CD14-positive monocyte (primary cell): ENCODE measurements around the gene ATP6V0A4. TPM values are rescaled to one million over a fixed set of nuclear protein-coding genes. Genes with fewer than 3 reads are reported as not detected.

ENCODE experiments used
- DNase-seq, 3 donors: peaks; one replicate each; pipeline ENCODE4 v3.0.0-alpha.2; 2011 to 2022
- H2AFZ ChIP-seq: 2 replicates; pipeline ENCODE4 v1.6.0; 2012; ENCODE audit warnings: mild to moderate bottlenecking, low read depth, low read length, inconsistent platforms; ENCODE audit not compliant: insufficient read depth, poor library complexity, severe bottlenecking
- H3K27ac ChIP-seq, 2 donors: 1 replicate in 1 of 2; 2 replicates in 1 of 2; pipeline ENCODE4 v1.5.1; 2012 to 2013; ENCODE audit warnings: low read length in 2 of 2, control low read depth in 1 of 2, inconsistent platforms in 1 of 2, low read depth in 1 of 2, mild to moderate bottlenecking in 1 of 2
- H3K27me3 ChIP-seq, 2 donors: one replicate each; pipeline versions ENCODE4 v1.6.0 to v1.6.1; 2011 to 2013; ENCODE audit warnings: low read length in 2 of 2; ENCODE audit not compliant: control insufficient read depth in 2 of 2, insufficient read depth in 2 of 2
- H3K36me3 ChIP-seq, 2 donors: replicated peaks in 1 of 2; 1 replicate in 1 of 2; 2 replicates in 1 of 2; pipeline versions ENCODE4 v1.5.1 to v1.6.1; 2012 to 2013; ENCODE audit warnings: low read length in 2 of 2, control low read depth in 1 of 2, inconsistent platforms in 1 of 2, mild to moderate bottlenecking in 1 of 2; ENCODE audit not compliant: insufficient read depth in 2 of 2, control insufficient read depth in 1 of 2
- H3K4me1 ChIP-seq, 2 donors: 1 replicate in 1 of 2; 2 replicates in 1 of 2; pipeline versions ENCODE4 v1.5.1 to v1.6.1; 2012 to 2013; ENCODE audit warnings: low read length in 2 of 2, control low read depth in 1 of 2, inconsistent platforms in 1 of 2, mild to moderate bottlenecking in 1 of 2, moderate library complexity in 1 of 2; ENCODE audit not compliant: insufficient read depth in 2 of 2, control insufficient read depth in 1 of 2
- H3K4me2 ChIP-seq: replicated peaks from 2 replicates; pipeline ENCODE3; 2012; ENCODE audit warnings: low read length, moderate library complexity, mild to moderate bottlenecking; ENCODE audit not compliant: poor library complexity, severe bottlenecking; ENCODE audit errors: extremely low read depth
- H3K4me3 ChIP-seq, 3 experiments: fragments of 200-600 bp in 1 of 3; sonication (generic) in 1 of 3; replicated peaks in 1 of 3; 1 replicate in 2 of 3; 2 replicates in 1 of 3; pipeline ENCODE4 v1.5.1; 2011 to 2013; ENCODE audit warnings: low read length in 3 of 3, mild to moderate bottlenecking in 3 of 3, control low read depth in 2 of 3, low read depth in 2 of 3, inconsistent platforms in 1 of 3, moderate library complexity in 1 of 3
- H3K79me2 ChIP-seq: 2 replicates; pipeline ENCODE4 v1.6.0; 2012; ENCODE audit warnings: mild to moderate bottlenecking, control low read depth, inconsistent platforms, low read length, moderate library complexity; ENCODE audit not compliant: insufficient read depth
- H3K9ac ChIP-seq: 2 replicates; pipeline ENCODE4 v1.6.0; 2017; ENCODE audit warnings: low read length, mild to moderate bottlenecking; ENCODE audit not compliant: insufficient read depth, poor library complexity, severe bottlenecking
- H3K9me3 ChIP-seq, 2 donors: replicated peaks in 1 of 2; 1 replicate in 1 of 2; 2 replicates in 1 of 2; pipeline versions ENCODE4 v1.5.1 to v1.6.1; 2012 to 2013; ENCODE audit warnings: low read length in 2 of 2, control low read depth in 1 of 2; ENCODE audit not compliant: control insufficient read depth in 1 of 2, insufficient read depth in 1 of 2
- H4K20me1 ChIP-seq: 2 replicates; pipeline ENCODE4 v1.6.0; 2012; ENCODE audit warnings: mild to moderate bottlenecking, low read length, control low read depth, moderate library complexity; ENCODE audit not compliant: insufficient read depth
- H3K27ac Mint-ChIP-seq, 7 donors: one replicate each; pipeline ENCODE4 v1.8.0; 2020; ENCODE audit warnings: mild to moderate bottlenecking in 7 of 7, mixed read lengths in 7 of 7, moderate library complexity in 6 of 7, inconsistent platforms in 2 of 7
- H3K27me3 Mint-ChIP-seq, 3 donors: one replicate each; pipeline ENCODE4 v1.8.0; 2021 to 2022; ENCODE audit warnings: low read depth in 3 of 3, mild to moderate bottlenecking in 3 of 3, mixed read lengths in 3 of 3, moderate library complexity in 3 of 3, inconsistent platforms in 1 of 3
- H3K36me3 Mint-ChIP-seq, 2 donors: one replicate each; pipeline ENCODE4 v1.8.0; 2020; ENCODE audit warnings: mixed read lengths in 2 of 2, inconsistent platforms in 1 of 2, mild to moderate bottlenecking in 1 of 2
- H3K4me1 Mint-ChIP-seq: one replicate; pipeline ENCODE4 v1.8.0; 2020; ENCODE audit warnings: mild to moderate bottlenecking, mixed read lengths
- H3K4me3 Mint-ChIP-seq, 2 donors: one replicate each; pipeline ENCODE4 v1.8.0; 2020; ENCODE audit warnings: mild to moderate bottlenecking in 2 of 2, mixed read lengths in 2 of 2, moderate library complexity in 1 of 2
- H3K9me3 Mint-ChIP-seq, 7 donors: one replicate each; pipeline ENCODE4 v1.8.0; 2020 to 2022; ENCODE audit warnings: mixed read lengths in 7 of 7, mild to moderate bottlenecking in 6 of 7, moderate library complexity in 6 of 7, inconsistent platforms in 2 of 7
- CTCF ChIP-seq: fragments of 200-600 bp; IDR thresholded peaks from one replicate; pipeline ENCODE4 v1.8.0; 2022; ENCODE audit warnings: antibody characterized with exemption, mild to moderate bottlenecking
- WGBS: methylation state at CpG from one replicate; pipeline ENCODE4 v1.1.5; 2013; ENCODE audit warnings: missing lambda C conversion rate; ENCODE audit not compliant: insufficient coverage; 5-methylcytosine and 5-hydroxymethylcytosine counted together
- intact Hi-C, 2 donors: fragments of 100-400 bp; cut with micrococcal nuclease; formaldehyde crosslinking; loops; one replicate each; pipeline versions ENCODE4 v1.15.0 to v1.15.1; 2023
- polyA plus RNA-seq, 3 donors: library from polyadenylated mRNA; depleted of rRNA in 1 of 3; unstranded in 2 of 3; stranded (reverse) in 1 of 3; fragments of 300-500 nt in 2 of 3; fragments of >200 nt in 1 of 3; fragmentation: Illumina TruSeq in 2 of 3; gene quantifications; 1 replicate in 2 of 3; 2 replicates in 1 of 3; pipeline ENCODE4 v1.2.3, GENCODE V29; 2012 to 2021

Gene ATP6V0A4
- polyA plus RNA-seq, 3 donors: not detected

- H3K4me2 ChIP-seq: no peak overlapping the region
- no peaks in the 10 kb centered on the region for H3K36me3 ChIP-seq
- H3K4me1 Mint-ChIP-seq: no peaks in the 10 kb centered on the region
These were observed 141.0 kb downstream of the ATP6V0A4 start for GRCh38 chr7:138656952-138657351.

More at GRCh38 chr7:138656952-138657351, 141.0 kb downstream of the ATP6V0A4 start:
- TF ChIP-seq CTCF: no peak
- intact Hi-C loops: no loop called here
- Mint-ChIP-seq H3K27ac (no peak overlapping the region), H3K4me3 (no peak overlapping the region), H3K36me3 (no peaks in the 10 kb centered on the region), H3K9me3 (peaks cover 2 to 25% (median 6%) of the 10 kb centered on the region in 7 donors), H3K27me3 (peaks cover 0 to 2% (median 2%) of the 10 kb centered on the region in 3 donors)
- Histone ChIP-seq H3K79me2 (no peaks in the 10 kb centered on the region), H2AFZ (no peak overlapping the region), H3K4me1 (no peaks in the 10 kb centered on the region), H3K4me3 (no peak overlapping the region), H3K9me3 (peaks cover 0 to 16% of the 10 kb centered on the region in 2 donors), H3K27ac (no peak overlapping the region), H4K20me1 (no peaks in the 10 kb centered on the region), H3K27me3 (no peaks in the 10 kb centered on the region), H3K9ac (no peak overlapping the region)
- DNase-seq: no peak
- WGBS: no CpG with 5 or more reads among the region's 2 CpGs

Other genes starting within 250 kb of the ATP6V0A4 start
- not detected for gene SVOPL, start 96.8 kb downstream of the ATP6V0A4 start, polyA plus RNA-seq
- not detected for gene TMEM213, start 202 bp downstream of the ATP6V0A4 start, polyA plus RNA-seq
- under 1 TPM in 2 of 3 donors, not detected in 1; 0.03 TPM for gene KIAA1549, start 183.2 kb upstream of the ATP6V0A4 start, polyA plus RNA-seq
- under 1 TPM in 1 of 3 donors, not detected in 2; 0.10 TPM for gene ZC3HAV1L, start 237.8 kb upstream of the ATP6V0A4 start, polyA plus RNA-seq